ENCODE results near the gene UST. TPM values are rescaled to one million over a fixed set of nuclear protein-coding genes. Genes with fewer than 3 reads are reported as not detected.
"Not testable (repeated sequence)": the region's sequence is repeated elsewhere in the genome, so short reads cannot be mapped to it uniquely, and the experiment has no call there.

Gene UST
- total RNA-seq, 1 donor: 1.6 TPM

GRCh38 chr6:148857798-148858390 lies 111.1 kb downstream of the UST start:
- no peak for DNase-seq (ENCODE audit: low read depth in 2 of 3, low spot score in 2 of 3)

GRCh38 chr6:148864132-148864531 lies 117.3 kb downstream of the UST start:
- not testable (repeated sequence) for DNase-seq (ENCODE audit: low read depth in 2 of 3, low spot score in 2 of 3)

- DNase-seq (ENCODE audit: low read depth in 2 of 3, low spot score in 2 of 3): no peak
Observed at GRCh38 chr6:148864941-148865340, 118.1 kb downstream of the UST start.

GRCh38 chr6:148866657-148867268 lies 119.9 kb downstream of the UST start:
- no peak for DNase-seq (ENCODE audit: low read depth in 2 of 3, low spot score in 2 of 3)

- DNase-seq (ENCODE audit: low read depth in 2 of 3, low spot score in 2 of 3): no peak
Observed at GRCh38 chr6:148867862-148868261, 121.0 kb downstream of the UST start.

GRCh38 chr6:148868314-148868713 lies 121.5 kb downstream of the UST start:
- DNase-seq (ENCODE audit: low read depth in 2 of 3, low spot score in 2 of 3): no peak

GRCh38 chr6:148868901-148869300 lies 122.1 kb downstream of the UST start:
- no peak for DNase-seq (ENCODE audit: low read depth in 2 of 3, low spot score in 2 of 3)

GRCh38 chr6:148869585-148869984 lies 122.8 kb downstream of the UST start:
- no peak for DNase-seq (ENCODE audit: low read depth in 2 of 3, low spot score in 2 of 3)

- DNase-seq (ENCODE audit: low read depth in 2 of 3, low spot score in 2 of 3): no peak
Observed at GRCh38 chr6:148873154-148873553, 126.3 kb downstream of the UST start.

GRCh38 chr6:148873868-148874267 lies 127.0 kb downstream of the UST start:
- no peak for DNase-seq (ENCODE audit: low read depth in 2 of 3, low spot score in 2 of 3)

- no peak for DNase-seq (ENCODE audit: low read depth in 2 of 3, low spot score in 2 of 3)
Observed at GRCh38 chr6:148874698-148875293, 128.0 kb downstream of the UST start.

- DNase-seq (ENCODE audit: low read depth in 2 of 3, low spot score in 2 of 3): peak in 1 of 3 donors; percentile 34
Observed at GRCh38 chr6:148878683-148879082, 131.9 kb downstream of the UST start.

- DNase-seq (ENCODE audit: low read depth in 2 of 3, low spot score in 2 of 3): not testable (repeated sequence)
Observed at GRCh38 chr6:148880742-148881141, 133.9 kb downstream of the UST start.

GRCh38 chr6:148881593-148882311 lies 134.9 kb downstream of the UST start:
- DNase-seq (ENCODE audit: low read depth in 2 of 3, low spot score in 2 of 3): no peak

- DNase-seq (ENCODE audit: low read depth in 2 of 3, low spot score in 2 of 3): peak in 1 of 3 donors; percentile 37
Observed at GRCh38 chr6:148883270-148883669, 136.4 kb downstream of the UST start.

GRCh38 chr6:148884461-148884860 lies 137.6 kb downstream of the UST start:
- no peak for DNase-seq (ENCODE audit: low read depth in 2 of 3, low spot score in 2 of 3)

GRCh38 chr6:148885136-148885865 lies 138.5 kb downstream of the UST start:
- DNase-seq (ENCODE audit: low read depth in 2 of 3, low spot score in 2 of 3): peak in 2 of 3 donors; percentile 24 to 31

- no peak for DNase-seq (ENCODE audit: low read depth in 2 of 3, low spot score in 2 of 3)
Observed at GRCh38 chr6:148885925-148886845, 139.4 kb downstream of the UST start.

GRCh38 chr6:148887181-148887580 lies 140.4 kb downstream of the UST start:
- DNase-seq (ENCODE audit: low read depth in 2 of 3, low spot score in 2 of 3): no peak

GRCh38 chr6:148888856-148889255 lies 142.0 kb downstream of the UST start:
- no peak for DNase-seq (ENCODE audit: low read depth in 2 of 3, low spot score in 2 of 3)
